Measurements from ENCODE around the gene SNX14. TPM values are rescaled to one million over a fixed set of nuclear protein-coding genes. Genes with fewer than 3 reads are reported as not detected.

The SNX14 gene
- total RNA-seq, 1 experiment from 2014 or later: 84.8 TPM

GRCh38 chr6:85479208-85479607, 114.5 kb downstream of the SNX14 start:
- H3K9me2 ChIP-seq (ENCODE audit: insufficient read depth): no peaks in the 10 kb centered on the region
- H4K20me1 ChIP-seq (ENCODE audit: insufficient read depth): no peaks in the 10 kb centered on the region
- RAD21 ChIA-PET (ENCODE audit: low non-redundant PET in 1 of 2, low total read pairs in 2 of 2, uncharacterized antibody in 2 of 2, unreplicated experiment in 2 of 2): no interaction called here
- H3K4me1 ChIP-seq (ENCODE audit: control insufficient read depth in 1 of 2, insufficient read depth in 2 of 2, low read length in 2 of 2): peaks cover 0 to 27% of the 10 kb centered on the region in 2 experiments; a peak in 2 of 4 replicates
- TF ChIP-seq SP1 (IDR thresholded peaks at IDR 0.05; ENCODE audit: low read depth) (no peak), YY1 (IDR thresholded peaks at IDR 0.05; ENCODE audit: extremely low read depth, insufficient replicate concordance, low read depth, low read length) (no peak), JUND (IDR thresholded peaks at IDR 0.05) (no peak), EGR1 (IDR thresholded peaks at IDR 0.05; ENCODE audit: low read depth) (no peak), CTCF (IDR thresholded peaks at IDR 0.05 in 2 of 3, conservative IDR thresholded peaks at IDR 0.05 in 1 of 3; ENCODE audit: borderline replicate concordance in 1 of 3, insufficient read depth in 1 of 3, low read depth in 2 of 3, low read length in 2 of 3) (no peak), POLR2AphosphoS5 (IDR thresholded peaks at IDR 0.05; ENCODE audit: low read depth, low read length) (no peak), ELF1 (IDR thresholded peaks at IDR 0.05; ENCODE audit: borderline replicate concordance, low read depth) (no peak), SRF (IDR thresholded peaks at IDR 0.05; ENCODE audit: low read depth) (no peak), RAD21 (IDR thresholded peaks at IDR 0.05; ENCODE audit: low read depth) (no peak), CEBPB (IDR thresholded peaks at IDR 0.05; ENCODE audit: low read depth) (no peak), FOSL1 (IDR thresholded peaks at IDR 0.05; ENCODE audit: low read depth) (no peak), ZBTB33 (IDR thresholded peaks at IDR 0.05; ENCODE audit: extremely low read depth, insufficient replicate concordance, low read length) (no peak), TCF7L2 (IDR thresholded peaks at IDR 0.05; ENCODE audit: borderline replicate concordance, extremely low read depth, insufficient read depth, insufficient read length) (no peak)
- TF ChIP-seq, protein P1, sequence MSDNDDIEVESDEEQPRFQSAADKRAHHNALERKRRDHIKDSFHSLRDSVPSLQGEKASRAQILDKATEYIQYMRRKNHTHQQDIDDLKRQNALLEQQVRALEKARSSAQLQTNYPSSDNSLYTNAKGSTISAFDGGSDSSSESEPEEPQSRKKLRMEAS (IDR thresholded peaks at IDR 0.05): no peak
- TF ChIP-seq, protein P2, sequence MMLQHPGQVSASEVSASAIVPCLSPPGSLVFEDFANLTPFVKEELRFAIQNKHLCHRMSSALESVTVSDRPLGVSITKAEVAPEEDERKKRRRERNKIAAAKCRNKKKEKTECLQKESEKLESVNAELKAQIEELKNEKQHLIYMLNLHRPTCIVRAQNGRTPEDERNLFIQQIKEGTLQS (IDR thresholded peaks at IDR 0.05): no peak
- no peak for DNase-seq (ENCODE audit: low read depth, low spot score)
- H3K36me3 ChIP-seq (ENCODE audit: control insufficient read depth in 1 of 2, insufficient read depth in 2 of 2, low read length in 2 of 2): peaks cover 0 to 6% of the 10 kb centered on the region in 2 experiments; a peak in 1 of 4 replicates
- no peaks in the 10 kb centered on the region for H3K27me3 ChIP-seq (ENCODE audit: insufficient read depth, low read length)
- no peak overlapping the region for H3K9ac ChIP-seq (ENCODE audit: low read length)
- CTCF ChIA-PET: no interaction called here
- BruUV-seq (replicated peaks): no TSS peak
- no peak for ATAC-seq
- no peak overlapping the region for H3K27ac ChIP-seq (ENCODE audit: low read depth, low read length)
- no peak overlapping the region for H3K4me2 ChIP-seq (ENCODE audit: low read length)
- no peaks in the 10 kb centered on the region for H3K9me3 ChIP-seq (ENCODE audit: control insufficient read depth in 1 of 2, insufficient read depth in 1 of 2, low read depth in 1 of 2, low read length in 2 of 2)
- intact Hi-C loops (cut with micrococcal nuclease): no loop called here
- no peaks in the 10 kb centered on the region for H3K79me2 ChIP-seq (ENCODE audit: insufficient read depth, low read length)
- no peak overlapping the region for H2AFZ ChIP-seq (ENCODE audit: low read depth, low read length, poor library complexity, severe bottlenecking)
- no peak overlapping the region for H3K4me3 ChIP-seq (replicated peaks in 1 of 2; ENCODE audit: low read depth in 1 of 2, low read length in 2 of 2)
- POLR2A ChIA-PET: interaction anchor here (1.3 to 1.9 kb wide), 2 partner anchors 10 to 15 kb away, joined by 5 to 9 read pairs; no protein-coding TSS in a partner anchor
